GM18498 (cell line): ENCODE results near the gene NHLH1.

Source experiments
- ATAC-seq: cut with Tn5 transposase; IDR thresholded peaks from one replicate; pipeline ENCODE4 v1.9.1; 2021; ENCODE audit warnings: mild to moderate bottlenecking, moderate library complexity; ENCODE audit not compliant: unreplicated experiment

The NHLH1 gene

DNA sequence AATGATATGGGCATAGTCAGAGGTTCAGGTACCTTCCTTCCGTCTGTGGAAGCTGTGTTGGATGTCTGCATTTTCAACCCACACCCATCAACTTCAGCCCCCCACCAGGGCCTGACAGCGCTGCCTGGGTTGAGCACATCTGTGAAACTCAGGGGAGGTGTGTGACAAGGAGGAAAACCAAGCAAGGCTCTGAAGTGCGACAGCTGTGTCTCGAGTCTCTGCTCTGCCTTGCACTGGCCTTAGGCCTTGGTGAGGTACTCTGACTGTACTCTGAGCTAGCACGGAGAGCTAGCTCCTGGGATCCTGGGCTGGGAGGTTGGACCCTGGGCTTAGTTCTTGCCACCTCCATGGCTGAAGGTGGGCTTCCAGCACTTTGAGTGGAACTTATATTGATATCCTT lies 42.6 kb downstream of the NHLH1 start:
- ATAC-seq: no peak

DNA sequence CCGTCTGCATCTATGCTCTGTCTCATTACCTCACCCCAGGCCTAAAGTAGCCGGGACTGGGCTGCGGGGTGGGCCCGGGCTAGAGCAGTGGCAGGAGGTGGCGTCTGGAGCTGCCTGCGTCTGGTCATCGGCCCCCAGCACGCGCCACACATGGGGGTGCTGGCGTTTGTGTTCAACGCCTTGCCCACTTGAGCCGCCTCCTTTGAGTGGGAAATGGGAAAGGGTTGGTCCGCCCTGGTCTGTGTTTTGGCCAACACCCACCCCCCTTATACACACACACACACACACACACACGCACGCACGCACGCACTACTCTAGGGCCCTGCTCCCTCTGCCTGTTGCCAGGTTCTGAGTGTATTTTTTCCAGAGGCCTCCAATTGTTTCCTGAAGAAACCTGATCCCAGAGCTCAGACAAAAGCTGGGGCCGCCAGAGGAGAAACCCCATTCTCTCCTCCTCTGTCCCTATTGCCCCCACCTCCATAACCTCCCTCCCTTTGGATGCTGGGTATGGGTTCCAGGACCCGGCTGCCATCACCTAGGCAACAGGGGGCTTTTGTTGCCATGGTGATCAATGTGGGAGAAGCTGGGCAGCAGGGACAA lies 43.6 kb downstream of the NHLH1 start:
- ATAC-seq: no peak

DNA sequence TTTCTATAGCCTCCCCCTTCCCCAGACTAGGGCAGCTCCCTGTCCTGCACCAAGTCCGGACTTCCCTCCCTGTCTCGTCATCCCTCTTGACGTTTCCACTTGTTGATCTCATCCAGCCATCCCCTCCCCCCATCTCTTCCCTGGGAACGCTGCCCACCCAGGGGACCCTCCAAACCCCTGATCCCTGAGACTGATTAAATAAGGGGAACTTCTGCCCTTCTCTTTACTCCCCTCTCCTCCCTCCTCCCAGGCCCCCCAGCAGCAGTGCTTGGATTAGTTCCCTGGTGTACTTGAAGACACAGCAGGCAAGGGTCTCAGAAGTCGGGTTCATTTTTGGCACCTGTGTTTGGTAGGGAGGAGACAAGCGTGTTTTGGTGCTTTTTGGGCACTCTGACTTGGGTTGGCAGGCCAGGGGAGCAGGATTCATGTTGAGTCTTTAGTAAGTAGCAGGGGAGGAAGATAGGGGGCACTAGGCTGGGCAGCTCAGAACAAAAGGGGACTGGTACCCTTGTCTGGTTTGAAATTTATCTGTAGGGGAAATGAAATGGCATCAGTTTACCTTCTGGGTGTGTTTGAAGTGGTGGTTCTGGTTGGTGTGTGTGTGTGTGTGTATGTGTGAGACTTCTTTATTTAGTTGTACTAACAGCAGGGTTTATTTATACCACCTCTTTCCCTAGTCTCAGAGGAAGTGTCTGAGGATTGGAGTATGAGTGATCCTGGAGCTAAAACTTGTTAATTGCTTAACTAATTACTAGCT lies 44.6 kb downstream of the NHLH1 start:
- ATAC-seq: no peak

DNA sequence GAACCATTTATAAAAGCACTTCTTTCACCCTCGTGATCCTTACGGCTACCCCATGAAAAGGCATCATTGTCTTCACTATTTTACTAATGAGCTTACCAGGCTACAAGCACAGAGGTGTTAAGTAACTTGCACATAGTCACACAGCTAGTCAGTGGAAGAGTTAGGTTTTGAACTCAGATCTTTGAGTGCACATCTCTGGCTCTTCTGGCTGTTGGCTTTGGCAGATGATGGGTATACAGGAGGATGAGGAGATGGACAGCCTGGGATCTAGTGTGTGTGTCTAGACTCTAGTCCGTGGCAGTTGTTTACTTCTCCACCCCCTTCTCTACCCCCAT lies 45.1 kb downstream of the NHLH1 start:
- no peak for ATAC-seq

DNA sequence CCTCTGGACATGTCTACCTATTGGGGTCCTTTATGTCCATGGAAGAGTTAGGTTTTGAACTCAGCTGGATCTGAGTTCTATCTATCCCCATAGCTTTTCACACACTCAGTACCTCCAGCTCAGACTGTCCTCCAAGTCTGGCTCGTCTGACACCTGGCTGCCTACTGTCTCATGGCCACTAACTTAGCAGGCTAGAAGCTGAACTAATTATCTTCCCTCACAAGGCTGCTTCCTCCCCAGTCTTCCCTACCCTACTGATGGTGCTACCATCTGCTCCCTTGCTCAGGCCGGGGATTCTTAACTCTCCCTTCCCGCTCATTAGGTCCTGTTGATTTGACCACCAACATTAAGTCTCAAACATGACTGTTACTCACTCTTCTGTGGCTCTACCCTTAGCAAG lies 46.8 kb downstream of the NHLH1 start:
- no peak for ATAC-seq

DNA sequence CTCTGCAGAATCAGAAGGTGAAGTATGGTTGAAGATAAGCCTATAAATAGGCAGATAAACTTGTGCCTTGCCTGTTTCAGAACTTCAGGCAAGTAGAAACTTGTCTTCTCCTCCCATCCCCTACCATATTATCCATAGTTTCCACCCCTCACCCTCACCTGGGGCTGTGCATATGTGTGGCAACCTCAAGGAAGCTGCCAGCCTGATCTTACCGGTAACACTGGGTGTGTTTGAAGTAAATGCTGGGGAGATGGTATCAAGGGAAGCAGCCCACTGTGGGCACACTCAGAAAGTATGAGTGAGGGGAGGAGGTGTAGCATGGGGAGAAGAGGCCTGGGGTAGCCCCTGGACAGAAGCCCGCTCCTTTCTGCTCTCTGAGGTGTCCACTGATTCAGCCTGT lies 48.0 kb downstream of the NHLH1 start:
- ATAC-seq: no peak

DNA sequence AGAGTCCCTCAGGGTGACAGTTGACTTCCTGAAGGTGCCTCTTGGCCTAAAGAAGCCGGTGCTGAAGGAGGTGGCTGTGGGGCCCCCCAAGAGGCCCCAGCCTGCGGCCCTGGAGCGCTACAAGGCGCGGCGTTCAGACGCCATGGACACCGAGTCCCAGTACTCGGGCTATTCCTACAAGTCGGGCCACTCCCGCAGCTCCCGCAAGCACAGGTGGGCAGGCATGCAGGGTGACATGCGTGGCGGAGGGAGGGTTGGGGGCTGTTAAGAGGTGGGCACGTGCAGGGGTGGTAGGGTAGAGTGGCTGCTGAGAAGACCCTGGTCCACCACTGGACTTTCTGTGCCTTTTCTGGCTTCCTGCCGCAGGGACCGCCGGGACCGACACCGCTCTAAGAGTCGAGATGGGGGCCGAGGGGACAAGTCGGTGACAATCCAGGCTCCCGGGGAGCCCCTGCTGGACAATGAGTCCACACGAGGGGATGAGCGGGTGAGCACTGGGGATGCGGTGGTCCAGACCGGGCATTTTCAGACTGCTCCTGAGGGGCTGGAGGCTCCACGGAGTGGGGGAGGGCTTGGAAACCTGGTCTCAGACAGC lies 48.9 kb downstream of the NHLH1 start:
- ATAC-seq: no peak

DNA sequence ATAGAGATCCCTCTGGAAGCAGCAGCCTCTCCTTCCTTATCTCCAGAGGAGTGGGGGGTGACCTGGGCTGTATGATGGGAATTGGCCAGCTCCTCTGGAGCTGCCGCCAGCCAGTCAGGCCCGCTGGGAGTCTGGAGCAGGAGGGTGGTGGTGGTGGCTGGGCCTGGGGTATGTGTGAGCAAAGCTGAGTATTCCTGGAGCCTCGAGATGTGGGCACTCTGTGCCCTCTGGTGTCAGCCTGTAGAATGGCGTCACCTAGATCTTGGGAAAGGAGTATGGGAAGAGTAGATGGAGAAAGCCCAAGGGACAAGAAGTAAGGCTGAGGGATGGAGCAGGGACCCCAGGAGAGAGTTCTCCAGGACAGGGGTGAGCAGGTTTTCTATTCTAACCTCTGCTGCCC lies 49.5 kb downstream of the NHLH1 start:
- ATAC-seq: no peak

DNA sequence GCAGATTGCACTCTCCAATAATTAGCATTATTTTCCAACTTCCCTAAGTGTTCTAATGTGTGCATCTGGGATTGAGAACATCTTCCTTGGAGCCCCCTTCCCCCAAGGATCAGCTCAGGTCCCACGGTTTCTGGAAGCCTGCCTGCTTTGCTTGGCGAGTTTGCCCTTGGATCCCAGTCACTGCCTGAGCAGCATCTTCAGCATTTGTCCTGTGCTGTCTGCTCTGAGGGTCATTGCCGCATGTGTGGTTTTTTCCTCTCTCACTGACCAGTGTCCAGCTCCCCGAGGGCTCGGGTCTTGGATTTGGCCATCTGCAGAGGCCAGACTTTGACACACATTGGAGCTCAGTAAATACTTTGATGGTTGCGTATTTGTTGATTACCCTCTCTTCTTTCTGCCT lies 51.6 kb downstream of the NHLH1 start:
- ATAC-seq: no peak

DNA sequence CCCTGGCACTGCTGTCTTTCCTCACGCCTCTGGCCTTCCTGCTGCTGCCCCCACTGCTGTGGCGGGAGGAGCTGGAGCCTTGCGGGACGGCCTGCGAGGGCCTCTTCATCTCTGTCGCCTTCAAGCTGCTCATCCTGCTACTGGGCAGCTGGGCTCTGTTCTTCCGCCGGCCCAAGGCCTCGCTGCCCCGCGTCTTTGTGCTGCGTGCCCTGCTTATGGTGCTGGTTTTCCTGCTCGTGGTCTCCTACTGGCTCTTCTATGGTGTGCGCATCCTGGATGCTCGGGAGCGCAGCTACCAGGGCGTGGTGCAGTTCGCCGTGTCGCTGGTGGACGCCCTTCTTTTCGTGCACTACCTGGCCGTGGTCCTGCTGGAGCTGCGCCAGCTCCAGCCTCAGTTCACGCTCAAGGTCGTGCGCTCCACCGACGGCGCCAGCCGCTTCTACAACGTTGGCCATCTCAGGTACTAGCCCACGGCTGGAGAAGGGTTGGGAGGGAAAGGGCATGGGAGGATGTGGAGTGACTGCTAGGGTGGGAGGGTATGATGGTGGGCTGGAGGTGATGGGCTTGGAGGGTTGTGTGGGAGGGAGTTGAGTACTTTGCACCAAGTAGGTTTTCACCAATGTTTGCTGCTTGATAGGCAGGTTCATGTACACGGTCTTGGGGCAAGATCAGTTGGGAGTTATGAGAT lies 52.4 kb downstream of the NHLH1 start:
- ATAC-seq: no peak

DNA sequence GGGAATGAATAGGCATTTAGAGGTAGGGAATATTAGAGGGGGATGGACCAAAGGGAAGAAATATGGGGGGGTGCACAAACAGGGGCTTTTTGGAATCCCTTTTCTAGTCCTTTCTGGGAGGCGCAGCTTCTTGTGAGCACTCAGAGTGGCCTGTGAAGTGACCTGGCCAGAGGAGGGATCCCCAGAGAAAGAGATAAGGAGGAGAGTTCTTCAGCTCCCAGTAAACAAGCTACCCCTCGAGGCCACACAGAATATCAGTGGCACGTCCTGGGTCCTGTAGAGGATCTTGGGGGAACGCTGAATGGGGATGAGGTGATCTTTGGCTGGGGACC lies 52.9 kb downstream of the NHLH1 start:
- ATAC-seq: no peak

DNA sequence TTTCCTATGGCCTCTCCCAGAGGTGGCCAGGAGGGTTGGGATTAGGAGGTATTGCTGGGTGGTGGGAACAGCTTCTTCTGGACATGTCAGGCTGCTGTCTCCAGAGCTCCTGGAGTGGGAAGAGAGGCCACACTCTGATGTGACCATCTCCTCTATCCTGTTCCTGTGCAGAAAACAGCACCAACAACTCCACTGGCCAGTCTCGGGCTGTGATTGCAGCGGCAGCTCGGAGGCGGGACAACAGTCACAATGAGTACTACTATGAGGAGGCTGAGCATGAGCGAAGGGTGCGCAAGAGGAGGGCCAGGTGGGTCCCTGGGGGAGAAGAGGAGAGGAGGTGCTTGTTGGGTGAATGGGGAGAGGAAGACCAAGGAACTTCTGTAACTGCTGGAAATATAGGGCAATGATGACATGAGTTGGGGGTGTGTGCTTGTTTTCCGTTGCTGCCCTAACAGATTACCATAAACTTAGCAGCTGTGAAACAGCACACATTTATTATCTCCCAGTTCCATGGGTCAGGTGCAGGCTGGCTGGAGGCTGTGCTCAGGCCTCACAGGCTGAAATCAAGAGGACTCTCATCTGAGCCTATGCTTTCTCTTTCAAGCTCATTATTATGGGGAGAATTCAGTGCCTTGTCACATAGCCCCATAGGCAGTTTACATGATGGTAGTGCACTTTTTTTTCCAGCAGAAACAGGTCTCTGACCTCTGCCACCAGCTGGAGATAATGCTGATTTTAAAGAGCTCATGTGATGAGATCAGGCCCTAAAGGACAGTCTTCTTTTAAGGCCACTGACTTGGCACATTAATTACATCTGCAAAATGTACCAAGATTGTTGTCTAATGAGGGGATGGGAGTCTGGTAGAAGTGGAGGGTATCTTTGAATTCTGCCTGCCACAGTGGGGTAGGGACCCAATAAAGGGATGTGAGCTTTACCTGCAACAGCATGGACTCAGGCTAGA lies 54.3 kb downstream of the NHLH1 start:
- no peak for ATAC-seq

DNA sequence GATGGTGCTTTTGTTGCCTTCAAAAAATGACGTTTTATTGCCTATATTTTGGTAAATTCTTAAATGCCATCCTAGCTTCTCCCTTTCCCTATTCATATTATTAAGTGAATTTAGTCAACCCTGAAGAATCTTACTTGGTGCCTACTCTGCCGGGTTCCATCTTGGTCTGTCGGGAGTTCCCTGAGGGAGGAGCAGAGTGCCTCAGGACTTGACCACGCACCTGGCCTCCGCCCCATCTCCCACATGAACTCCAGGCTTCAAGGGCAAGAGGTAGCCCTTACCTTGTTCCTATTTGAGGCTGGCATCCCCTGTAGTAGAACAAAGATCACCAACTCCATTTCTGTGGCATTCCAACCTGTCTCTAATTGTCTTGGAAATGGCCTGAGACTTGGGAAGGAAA lies 55.0 kb downstream of the NHLH1 start:
- no peak for ATAC-seq
